GM12864 (cell line): ENCODE results near the gene KIF15.

Source experiments
- DNase-seq: peaks from one replicate; pipeline ENCODE4 v3.0.0-alpha.2; 2011; ENCODE audit warnings: low read depth
- H3K4me3 ChIP-seq: 2 replicates; pipeline ENCODE4 v1.5.1; 2011; ENCODE audit warnings: mild to moderate bottlenecking, low read depth, low read length, control low read depth
- TF ChIP-seq, protein P1 (sequence below): IDR thresholded peaks from 2 replicates; pipeline ENCODE4 v1.5.1; 2011; ENCODE audit warnings: low read depth, mild to moderate bottlenecking, moderate library complexity, low read length, control low read depth, inconsistent platforms; ENCODE audit errors: missing control alignments

The KIF15 gene

DNA sequence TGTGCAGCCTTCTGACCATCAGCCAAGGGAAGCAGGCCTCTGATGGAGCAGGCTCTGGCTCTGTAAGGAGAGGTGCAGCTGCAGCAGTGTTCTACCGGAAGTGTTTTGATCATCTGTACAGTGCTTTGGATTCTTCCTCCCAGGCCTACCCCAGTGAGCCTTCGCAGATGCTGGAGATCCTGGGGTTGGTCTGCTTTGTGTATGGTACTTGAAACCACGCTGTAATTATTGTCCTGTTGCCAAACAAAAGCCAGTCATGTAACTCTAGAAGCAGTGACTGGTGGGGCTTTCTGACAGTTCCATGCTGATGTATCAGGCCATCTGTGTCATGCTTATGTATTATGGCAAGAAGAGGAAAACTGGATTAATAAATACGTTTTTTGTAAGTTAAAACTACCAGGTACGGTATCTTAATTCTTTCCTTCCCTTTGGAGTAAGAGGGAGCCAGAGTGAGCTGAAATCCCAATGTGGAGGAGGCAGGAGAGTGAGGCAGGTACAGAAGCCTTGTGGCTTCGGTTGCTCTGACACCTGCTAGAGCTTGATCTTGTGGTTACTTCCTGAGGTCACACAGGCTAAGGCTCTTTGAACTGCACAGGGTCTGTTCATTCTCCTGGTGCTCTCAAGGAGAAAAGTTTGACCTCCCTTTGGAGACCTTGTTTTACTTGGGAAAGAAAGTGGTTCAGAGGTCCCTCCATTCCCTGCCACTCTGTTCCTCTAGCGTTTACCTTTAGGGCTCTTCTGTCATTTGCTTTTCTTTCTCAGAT, 103.9 kb downstream of the KIF15 start:
- no peak overlapping the region for H3K4me3 ChIP-seq
- no peak for DNase-seq
- TF ChIP-seq, protein P1, sequence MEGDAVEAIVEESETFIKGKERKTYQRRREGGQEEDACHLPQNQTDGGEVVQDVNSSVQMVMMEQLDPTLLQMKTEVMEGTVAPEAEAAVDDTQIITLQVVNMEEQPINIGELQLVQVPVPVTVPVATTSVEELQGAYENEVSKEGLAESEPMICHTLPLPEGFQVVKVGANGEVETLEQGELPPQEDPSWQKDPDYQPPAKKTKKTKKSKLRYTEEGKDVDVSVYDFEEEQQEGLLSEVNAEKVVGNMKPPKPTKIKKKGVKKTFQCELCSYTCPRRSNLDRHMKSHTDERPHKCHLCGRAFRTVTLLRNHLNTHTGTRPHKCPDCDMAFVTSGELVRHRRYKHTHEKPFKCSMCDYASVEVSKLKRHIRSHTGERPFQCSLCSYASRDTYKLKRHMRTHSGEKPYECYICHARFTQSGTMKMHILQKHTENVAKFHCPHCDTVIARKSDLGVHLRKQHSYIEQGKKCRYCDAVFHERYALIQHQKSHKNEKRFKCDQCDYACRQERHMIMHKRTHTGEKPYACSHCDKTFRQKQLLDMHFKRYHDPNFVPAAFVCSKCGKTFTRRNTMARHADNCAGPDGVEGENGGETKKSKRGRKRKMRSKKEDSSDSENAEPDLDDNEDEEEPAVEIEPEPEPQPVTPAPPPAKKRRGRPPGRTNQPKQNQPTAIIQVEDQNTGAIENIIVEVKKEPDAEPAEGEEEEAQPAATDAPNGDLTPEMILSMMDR: no peak

DNA sequence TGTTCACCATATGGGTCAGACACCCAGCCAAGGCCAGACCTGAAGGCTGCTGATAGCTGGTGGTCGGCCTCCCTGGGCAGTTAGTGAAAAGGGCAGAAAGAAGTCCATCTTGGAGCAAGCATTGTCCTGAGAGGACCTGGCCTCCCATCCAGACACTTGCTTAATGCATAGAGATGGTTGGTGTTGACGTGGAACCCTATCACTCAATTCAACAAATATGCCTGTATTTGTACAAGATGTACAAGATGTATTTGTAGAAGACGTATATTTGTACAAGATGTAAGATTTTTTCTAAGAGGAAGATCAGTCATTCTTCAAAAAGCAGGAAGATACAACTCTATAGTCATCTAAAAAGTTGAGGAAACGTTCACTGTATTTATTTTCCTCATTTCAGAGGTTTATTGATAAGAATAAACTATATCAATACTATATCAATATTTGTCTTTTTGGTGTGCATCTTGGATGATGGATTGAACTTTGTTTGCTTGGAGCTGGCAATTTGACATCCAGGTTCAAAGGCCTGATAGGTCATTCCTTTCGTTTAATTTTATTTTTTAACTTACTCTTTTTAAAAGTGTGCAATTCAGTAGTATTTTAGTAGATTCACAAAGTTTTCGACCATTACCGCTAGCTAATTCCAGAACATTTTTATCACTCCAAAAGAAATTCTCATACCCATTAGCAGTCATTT, 106.0 kb downstream of the KIF15 start:
- no peak overlapping the region for H3K4me3 ChIP-seq
- DNase-seq: no peak
- TF ChIP-seq, protein P1: no peak

DNA sequence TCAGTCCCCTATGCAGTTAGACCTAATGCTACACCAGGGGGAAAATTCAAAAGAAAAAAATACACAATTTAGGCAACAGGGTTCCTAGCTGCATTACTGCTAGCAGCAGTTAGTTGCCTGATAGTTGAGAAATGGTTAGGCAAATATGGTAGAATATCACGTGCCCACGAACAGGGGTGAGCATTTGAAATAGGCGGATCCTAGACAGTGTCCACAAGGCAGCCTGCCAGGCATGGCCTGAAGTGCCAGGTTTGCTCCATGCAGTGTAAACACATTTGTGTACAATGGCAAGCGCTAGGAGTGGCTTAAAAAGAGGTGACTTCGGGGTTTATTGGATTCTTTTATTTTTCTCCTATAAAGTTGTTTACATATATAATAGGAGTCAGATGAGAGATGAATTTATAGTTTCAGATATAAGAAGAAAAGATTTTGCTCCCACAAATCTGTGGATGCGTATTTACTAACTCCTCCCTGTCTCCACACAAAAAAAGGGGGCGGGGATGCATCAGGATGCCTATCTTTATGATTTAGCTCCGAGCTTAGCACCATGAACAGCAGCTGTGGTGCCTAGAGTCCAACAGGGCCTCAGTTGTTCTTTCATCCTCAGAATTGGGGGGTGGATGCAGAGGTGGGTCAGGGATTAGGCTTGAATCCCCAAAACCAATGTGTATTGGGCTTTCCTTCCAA, 108.9 kb downstream of the KIF15 start:
- no peak for DNase-seq
- TF ChIP-seq, protein P1: no peak
- no peak overlapping the region for H3K4me3 ChIP-seq

DNA sequence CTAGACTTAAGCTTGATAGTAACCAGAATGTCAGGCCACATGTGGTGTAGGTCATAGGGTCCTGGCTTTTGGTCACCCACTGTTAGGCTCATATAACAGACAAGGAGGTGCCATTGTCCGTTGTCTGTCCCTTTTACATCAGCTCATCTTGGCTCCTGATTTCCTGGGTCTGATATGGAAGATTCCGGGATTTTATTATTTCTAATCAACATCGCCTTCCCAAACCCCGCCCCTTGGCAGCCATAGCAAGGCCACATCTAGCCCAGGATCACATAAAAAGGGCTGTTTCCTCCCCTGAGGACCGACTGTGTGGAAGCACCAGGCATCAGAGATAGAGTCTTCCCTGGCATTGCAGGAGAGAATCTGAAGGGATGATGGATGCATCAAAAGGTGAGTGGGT, 112.7 kb downstream of the KIF15 start, which contains the start of gene TGM4:
TSS of gene TGM4 (plus strand) at position 301 of the 400 bp plus-strand sequence. CDS start at position 372, 71 bp downstream.
- TF ChIP-seq, protein P1: no peak
- no peak for DNase-seq
- no peak within 1 kb of the TSS for H3K4me3 ChIP-seq

DNA sequence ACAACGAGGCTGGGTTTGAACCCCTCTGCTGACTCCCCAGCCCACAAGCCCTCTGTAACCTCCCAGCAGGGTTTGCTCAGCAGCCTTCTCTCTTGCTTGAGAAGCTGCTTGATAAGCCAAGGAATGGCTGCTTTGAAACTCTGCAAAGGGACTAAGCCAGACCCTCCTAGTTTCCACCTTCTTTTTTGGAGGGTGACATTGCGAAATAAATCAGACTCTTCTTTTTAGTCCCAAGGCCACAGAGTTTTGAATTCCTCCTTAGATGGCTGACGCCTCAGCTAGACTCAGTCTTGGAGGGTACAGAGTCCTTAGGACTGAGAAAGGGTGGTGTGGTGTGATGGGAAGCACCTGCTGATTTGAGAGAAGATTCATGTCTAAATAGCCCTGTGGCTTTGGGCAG, 114.0 kb downstream of the KIF15 start:
- no peak for DNase-seq
- TF ChIP-seq, protein P1: no peak
- no peak overlapping the region for H3K4me3 ChIP-seq

DNA sequence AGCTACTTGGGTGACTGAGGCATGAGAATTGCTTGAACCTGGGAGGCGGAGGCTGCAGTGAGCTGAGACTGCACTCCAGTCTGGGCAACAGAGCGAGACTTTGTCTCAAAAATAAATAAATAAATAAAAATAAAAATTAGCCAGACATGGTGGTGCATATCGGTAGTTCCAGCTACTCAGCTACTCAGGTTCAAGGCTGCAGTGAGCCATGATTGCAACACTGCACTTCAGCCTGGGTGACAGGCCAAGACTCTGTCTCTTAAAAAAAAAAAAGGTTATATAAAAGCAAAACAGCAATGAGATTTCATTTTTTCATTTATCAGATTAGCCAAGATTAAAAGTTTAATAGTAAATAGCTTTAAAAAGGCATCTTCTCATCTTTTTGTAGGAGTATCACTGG, 115.7 kb downstream of the KIF15 start:
- TF ChIP-seq, protein P1: no peak
- no peak for DNase-seq
- no peak overlapping the region for H3K4me3 ChIP-seq
